HCT116 (cell line): Measurements from ENCODE around the gene SERINC1. TPM values are rescaled to one million over a fixed set of nuclear protein-coding genes. Genes with fewer than 3 reads are reported as not detected.

Experiments used
- ATAC-seq: fragments of 200-7000 bp; cut with Tn5 transposase; 2 replicates; pipeline ENCODE4 v1.9.1; 2020; ENCODE audit warnings: mild to moderate bottlenecking, moderate library complexity
- BruUV-seq: library from RNA; stranded (reverse); fragments of 400-500 nt; replicated peaks from 2 replicates; lab custom pipeline; 2021; lab: Mats Ljungman, UMichigan
- CTCF ChIA-PET: fragments of 300-600 bp; sonication (Branson Sonifier 250); formaldehyde crosslinking; loops from one replicate; lab custom pipeline; 2021; ENCODE audit warnings: antibody characterized with exemption; lab: Charles Lee
- POLR2A ChIA-PET: fragments of 300-600, 350-600 bp; sonication (Branson Sonifier 250); formaldehyde crosslinking; loops from one replicate; lab custom pipeline; 2021; ENCODE audit warnings: antibody characterized with exemption; lab: Charles Lee
- RAD21 ChIA-PET, 2 experiments: fragments of 300-600 bp; sonication (Branson Sonifier 250); formaldehyde crosslinking; loops; one replicate each; lab custom pipeline; 2023; ENCODE audit warnings: low total read pairs in 2 of 2; ENCODE audit not compliant: uncharacterized antibody in 2 of 2, unreplicated experiment in 2 of 2, low non-redundant PET in 1 of 2; lab: Charles Lee
- DNase-seq: peaks from one replicate; pipeline ENCODE4 v3.0.0-alpha.2; 2010; ENCODE audit warnings: low read depth, low spot score
- H2AFZ ChIP-seq: fragments of 200-600 bp; shearing (Covaris generic), sonication (generic); 2 replicates; pipeline ENCODE4 v1.6.1; 2017; ENCODE audit warnings: low read depth, mixed run types, mixed read lengths, antibody characterized with exemption, low read length; ENCODE audit not compliant: poor library complexity, severe bottlenecking
- H3K27ac ChIP-seq: 2 replicates; pipeline ENCODE4 v1.5.1; 2012; ENCODE audit warnings: low read depth, low read length
- H3K27me3 ChIP-seq: fragments of 200-600 bp; sonication (generic); 2 replicates; pipeline ENCODE4 v1.6.1; 2016; ENCODE audit warnings: mixed run types, low read length, mixed read lengths; ENCODE audit not compliant: insufficient read depth
- H3K36me3 ChIP-seq, 2 experiments: fragments of 200-500 bp in 1 of 2; fragments of 200-600 bp in 1 of 2; sonication (Bioruptor generic) in 1 of 2; sonication (generic) in 1 of 2; 2 replicates each; pipeline versions ENCODE4 v1.5.1 to v1.6.1; 2014 to 2016; ENCODE audit warnings: low read length in 2 of 2, inconsistent platforms in 1 of 2, mixed read lengths in 1 of 2, mixed run types in 1 of 2; ENCODE audit not compliant: insufficient read depth in 2 of 2, control insufficient read depth in 1 of 2
- H3K4me1 ChIP-seq, 2 experiments: fragments of 200-600 bp in 1 of 2; sonication (generic) in 1 of 2; 2 replicates each; pipeline versions ENCODE4 v1.5.1 to v1.6.1; 2012 to 2017; ENCODE audit warnings: low read length in 2 of 2, inconsistent platforms in 1 of 2, mild to moderate bottlenecking in 1 of 2, mixed read lengths in 1 of 2, mixed run types in 1 of 2, moderate library complexity in 1 of 2; ENCODE audit not compliant: insufficient read depth in 2 of 2, control insufficient read depth in 1 of 2
- H3K4me2 ChIP-seq: fragments of 200-600 bp; sonication (generic); 2 replicates; pipeline ENCODE4 v1.6.1; 2017; ENCODE audit warnings: mixed run types, low read length, mixed read lengths
- H3K4me3 ChIP-seq, 2 experiments: fragments of 200-600 bp in 1 of 2; sonication (generic) in 1 of 2; replicated peaks in 1 of 2; 2 replicates each; pipeline ENCODE4 v1.5.1; 2011 to 2016; ENCODE audit warnings: low read length in 2 of 2, control low read depth in 1 of 2, low read depth in 1 of 2, mild to moderate bottlenecking in 1 of 2, mixed read lengths in 1 of 2, mixed run types in 1 of 2
- H3K79me2 ChIP-seq: fragments of 200-600 bp; sonication (generic); 2 replicates; pipeline ENCODE4 v1.6.1; 2017; ENCODE audit warnings: mild to moderate bottlenecking, mixed run types, low read length, moderate library complexity, mixed read lengths; ENCODE audit not compliant: insufficient read depth
- H3K9ac ChIP-seq: fragments of 200-600 bp; sonication (generic); 2 replicates; pipeline ENCODE4 v1.6.1; 2016; ENCODE audit warnings: low read length, mixed read lengths
- H3K9me2 ChIP-seq: fragments of 200-600 bp; sonication (generic), shearing (Covaris generic); 2 replicates; pipeline ENCODE4 v1.6.1; 2017; ENCODE audit warnings: mixed run types, mild to moderate bottlenecking, moderate library complexity; ENCODE audit not compliant: insufficient read depth
- H3K9me3 ChIP-seq, 2 experiments: fragments of 200-500 bp in 1 of 2; fragments of 200-600 bp in 1 of 2; sonication (Bioruptor generic) in 1 of 2; sonication (generic) in 1 of 2; 2 replicates each; pipeline ENCODE4 v1.6.1; 2014 to 2017; ENCODE audit warnings: low read length in 2 of 2, mixed read lengths in 2 of 2, inconsistent platforms in 1 of 2, low read depth in 1 of 2, mild to moderate bottlenecking in 1 of 2, mixed run types in 1 of 2, moderate library complexity in 1 of 2; ENCODE audit not compliant: control insufficient read depth in 1 of 2, insufficient read depth in 1 of 2
- H4K20me1 ChIP-seq: fragments of 200-600 bp; sonication (generic), shearing (Covaris generic); 2 replicates; pipeline ENCODE4 v1.6.1; 2017; ENCODE audit warnings: mixed run types, mild to moderate bottlenecking, moderate library complexity; ENCODE audit not compliant: insufficient read depth
- CBX3 ChIP-seq: IDR thresholded peaks from 2 replicates; pipeline ENCODE4 v1.6.1; 2012; ENCODE audit warnings: low read depth
- EGR1 ChIP-seq: IDR thresholded peaks from 2 replicates; pipeline ENCODE4 v1.6.1; 2012; ENCODE audit warnings: low read depth
- ELF1 ChIP-seq: IDR thresholded peaks from 2 replicates; pipeline ENCODE4 v1.6.1; 2012; ENCODE audit warnings: low read depth, borderline replicate concordance
- EZH2phosphoT487 ChIP-seq: fragments of 200-600 bp; IDR thresholded peaks from 2 replicates; pipeline ENCODE4 v1.6.1; 2018; ENCODE audit warnings: antibody characterized with exemption, borderline replicate concordance
- JUND ChIP-seq: IDR thresholded peaks from 2 replicates; pipeline ENCODE4 v1.6.1; 2012
- SIN3A ChIP-seq: IDR thresholded peaks from 2 replicates; pipeline ENCODE4 v1.6.1; 2012; ENCODE audit warnings: low read depth
- SP1 ChIP-seq: IDR thresholded peaks from 2 replicates; pipeline ENCODE4 v1.6.1; 2012; ENCODE audit warnings: low read depth
- TCF7L2 ChIP-seq: IDR thresholded peaks from 2 replicates; pipeline ENCODE4 v1.7.0; 2011; ENCODE audit warnings: borderline replicate concordance, inconsistent platforms; ENCODE audit not compliant: insufficient read depth, insufficient read length; ENCODE audit errors: extremely low read depth
- ZFX ChIP-seq: fragments of 450-650 bp; IDR thresholded peaks from 2 replicates; pipeline ENCODE4 v1.6.1; 2017
- intact Hi-C: fragments of 100-400 bp; cut with micrococcal nuclease; formaldehyde crosslinking; loops from 2 replicates; pipeline ENCODE4 v1.10.0; 2022
- total RNA-seq: library from RNA; stranded (reverse); gene quantifications from one replicate; pipeline ENCODE4 v1.2.1, GENCODE V29; 2021; ENCODE audit not compliant: unreplicated experiment
- TF ChIP-seq, protein P1 (sequence below): IDR thresholded peaks from 2 replicates; pipeline ENCODE4 v1.6.1; 2011; ENCODE audit warnings: mild to moderate bottlenecking, low read length, moderate library complexity; ENCODE audit not compliant: insufficient replicate concordance; ENCODE audit errors: extremely low read depth
- TF ChIP-seq, protein P2 (sequence below): IDR thresholded peaks from 2 replicates; pipeline ENCODE4 v1.6.1; 2012

The SERINC1 gene
- total RNA-seq, 1 experiment from 2014 or later = 45.2 TPM

DNA sequence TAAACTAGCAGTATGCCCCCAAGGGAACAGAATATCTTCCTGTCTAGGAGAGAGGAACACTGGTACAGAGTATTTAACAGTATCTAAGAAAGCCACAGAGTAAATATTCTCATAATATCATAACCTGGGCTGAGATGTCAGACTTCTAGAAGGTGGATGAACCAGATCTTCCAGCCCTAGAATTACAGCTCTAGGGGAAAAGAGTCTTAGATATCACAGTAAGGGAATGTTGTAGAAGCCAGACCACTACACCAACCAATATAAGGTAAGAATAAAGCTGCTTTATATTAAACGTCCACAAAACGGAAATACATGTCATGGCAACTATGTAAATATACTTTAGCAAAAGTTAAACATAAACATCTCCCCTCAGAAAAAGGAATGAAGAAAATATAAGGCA, 12.4 kb downstream of the SERINC1 start:
- H3K4me2 ChIP-seq = no peak overlapping the region
- H4K20me1 ChIP-seq = 0 out of 2 replicates have a peak, but pooled peaks cover 8% of the 10 kb centered on the region
- no peaks in the 10 kb centered on the region for H3K9me2 ChIP-seq
- no TSS peak for BruUV-seq
- no peaks in the 10 kb centered on the region for H3K9me3 ChIP-seq
- H2AFZ ChIP-seq = no peak overlapping the region
- intact Hi-C loops = no loop called here
- no peak overlapping the region for H3K27ac ChIP-seq
- no peaks in the 10 kb centered on the region for H3K4me1 ChIP-seq
- H3K79me2 ChIP-seq = peaks cover 71% of the 10 kb centered on the region
- H3K9ac ChIP-seq = no peak overlapping the region
- H3K36me3 ChIP-seq = peaks cover 0 to 6% of the 10 kb centered on the region in 2 experiments; a peak in 3 of 4 replicates
- ChIA-PET CTCF (no interaction called here), RAD21 (no interaction called here), POLR2A (no interaction called here)
- ATAC-seq (no peak), DNase-seq (no peak)
- H3K27me3 ChIP-seq = no peaks in the 10 kb centered on the region
- TF ChIP-seq, protein P1, sequence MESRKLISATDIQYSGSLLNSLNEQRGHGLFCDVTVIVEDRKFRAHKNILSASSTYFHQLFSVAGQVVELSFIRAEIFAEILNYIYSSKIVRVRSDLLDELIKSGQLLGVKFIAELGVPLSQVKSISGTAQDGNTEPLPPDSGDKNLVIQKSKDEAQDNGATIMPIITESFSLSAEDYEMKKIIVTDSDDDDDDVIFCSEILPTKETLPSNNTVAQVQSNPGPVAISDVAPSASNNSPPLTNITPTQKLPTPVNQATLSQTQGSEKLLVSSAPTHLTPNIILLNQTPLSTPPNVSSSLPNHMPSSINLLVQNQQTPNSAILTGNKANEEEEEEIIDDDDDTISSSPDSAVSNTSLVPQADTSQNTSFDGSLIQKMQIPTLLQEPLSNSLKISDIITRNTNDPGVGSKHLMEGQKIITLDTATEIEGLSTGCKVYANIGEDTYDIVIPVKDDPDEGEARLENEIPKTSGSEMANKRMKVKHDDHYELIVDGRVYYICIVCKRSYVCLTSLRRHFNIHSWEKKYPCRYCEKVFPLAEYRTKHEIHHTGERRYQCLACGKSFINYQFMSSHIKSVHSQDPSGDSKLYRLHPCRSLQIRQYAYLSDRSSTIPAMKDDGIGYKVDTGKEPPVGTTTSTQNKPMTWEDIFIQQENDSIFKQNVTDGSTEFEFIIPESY = no peak
- TF ChIP-seq CBX3 (no peak), EGR1 (no peak), ZFX (no peak), SIN3A (no peak), TCF7L2 (no peak), JUND (no peak), EZH2phosphoT487 (no peak), ELF1 (no peak), SP1 (no peak)
- TF ChIP-seq, protein P2, sequence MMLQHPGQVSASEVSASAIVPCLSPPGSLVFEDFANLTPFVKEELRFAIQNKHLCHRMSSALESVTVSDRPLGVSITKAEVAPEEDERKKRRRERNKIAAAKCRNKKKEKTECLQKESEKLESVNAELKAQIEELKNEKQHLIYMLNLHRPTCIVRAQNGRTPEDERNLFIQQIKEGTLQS = no peak
- H3K4me3 ChIP-seq = no peak overlapping the region
